Measurements from ENCODE around the gene ITSN1. TPM values are rescaled to one million over a fixed set of nuclear protein-coding genes. Genes with fewer than 3 reads are reported as not detected.

The ITSN1 gene
- total and polyA plus RNA-seq, 4 donors = 11.2 to 46.0 (median 19.8) TPM

DNA sequence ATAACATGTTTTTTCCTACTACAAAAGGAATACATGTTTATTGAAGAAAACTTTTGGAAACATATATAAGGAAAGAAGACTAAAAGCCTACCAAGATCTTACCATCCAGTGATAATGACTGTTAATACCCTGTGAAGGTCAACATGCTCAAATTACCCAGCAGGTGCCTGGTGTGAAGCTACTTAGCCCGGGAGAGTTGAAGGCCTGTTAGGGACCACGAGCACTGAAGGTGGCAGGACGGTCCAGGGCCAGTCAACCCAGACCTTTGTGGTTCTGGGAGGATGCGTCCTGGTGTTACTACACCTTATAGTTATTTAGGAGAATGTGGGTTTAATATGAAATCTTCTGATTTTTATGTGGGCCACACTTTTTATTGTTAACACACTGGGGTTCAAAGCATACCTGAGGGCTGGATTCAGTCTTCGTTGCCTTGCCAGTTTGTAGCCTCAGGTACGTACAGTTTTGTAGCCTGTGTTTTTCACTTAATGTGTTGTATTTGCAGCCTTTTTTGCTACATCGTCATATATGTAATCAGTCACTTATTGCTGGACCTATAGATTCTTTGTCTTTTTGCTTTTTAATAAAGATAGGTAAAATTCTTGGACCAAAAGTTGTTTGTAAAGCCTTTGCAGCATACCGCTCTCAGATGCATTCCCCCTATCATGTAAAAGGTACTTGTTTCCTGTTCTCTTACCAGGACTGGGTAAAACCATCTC, 9.8 kb downstream of the ITSN1 start:
- Histone ChIP-seq H3K4me1 (ENCODE audit: control insufficient read depth in 5 of 5, insufficient read depth in 5 of 5, low read length in 5 of 5) (peaks cover 0 to 12% (median 3%) of the 10 kb centered on the region in 5 donors), H3K9ac (ENCODE audit: insufficient read depth in 1 of 2, low read length in 2 of 2) (no peak overlapping the region), H3K27me3 (ENCODE audit: control insufficient read depth in 3 of 3, insufficient read depth in 3 of 3, low read length in 2 of 3) (no peaks in the 10 kb centered on the region), H3K4me3 (no peak overlapping the region), H3K9me3 (ENCODE audit: control insufficient read depth in 4 of 4, insufficient read depth in 3 of 4, low read length in 3 of 4) (no peaks in the 10 kb centered on the region), H3K36me3 (ENCODE audit: control insufficient read depth in 4 of 4, insufficient read depth in 4 of 4, low read length in 4 of 4) (no peaks in the 10 kb centered on the region), H3K27ac (ENCODE audit: low read depth in 1 of 2, low read length in 1 of 2) (no peak overlapping the region)
- WGBS, 2 donors = 93 to 94% methylated on average over 8 of the region's 8 CpGs
- ATAC-seq (ENCODE audit: insufficient read depth, low FRiP score) = no peak
- no peak for DNase-seq
- TF ChIP-seq, protein P1, sequence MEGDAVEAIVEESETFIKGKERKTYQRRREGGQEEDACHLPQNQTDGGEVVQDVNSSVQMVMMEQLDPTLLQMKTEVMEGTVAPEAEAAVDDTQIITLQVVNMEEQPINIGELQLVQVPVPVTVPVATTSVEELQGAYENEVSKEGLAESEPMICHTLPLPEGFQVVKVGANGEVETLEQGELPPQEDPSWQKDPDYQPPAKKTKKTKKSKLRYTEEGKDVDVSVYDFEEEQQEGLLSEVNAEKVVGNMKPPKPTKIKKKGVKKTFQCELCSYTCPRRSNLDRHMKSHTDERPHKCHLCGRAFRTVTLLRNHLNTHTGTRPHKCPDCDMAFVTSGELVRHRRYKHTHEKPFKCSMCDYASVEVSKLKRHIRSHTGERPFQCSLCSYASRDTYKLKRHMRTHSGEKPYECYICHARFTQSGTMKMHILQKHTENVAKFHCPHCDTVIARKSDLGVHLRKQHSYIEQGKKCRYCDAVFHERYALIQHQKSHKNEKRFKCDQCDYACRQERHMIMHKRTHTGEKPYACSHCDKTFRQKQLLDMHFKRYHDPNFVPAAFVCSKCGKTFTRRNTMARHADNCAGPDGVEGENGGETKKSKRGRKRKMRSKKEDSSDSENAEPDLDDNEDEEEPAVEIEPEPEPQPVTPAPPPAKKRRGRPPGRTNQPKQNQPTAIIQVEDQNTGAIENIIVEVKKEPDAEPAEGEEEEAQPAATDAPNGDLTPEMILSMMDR (IDR thresholded peaks at IDR 0.05; ENCODE audit: control extremely low read depth, extremely low read depth) = no peak

DNA sequence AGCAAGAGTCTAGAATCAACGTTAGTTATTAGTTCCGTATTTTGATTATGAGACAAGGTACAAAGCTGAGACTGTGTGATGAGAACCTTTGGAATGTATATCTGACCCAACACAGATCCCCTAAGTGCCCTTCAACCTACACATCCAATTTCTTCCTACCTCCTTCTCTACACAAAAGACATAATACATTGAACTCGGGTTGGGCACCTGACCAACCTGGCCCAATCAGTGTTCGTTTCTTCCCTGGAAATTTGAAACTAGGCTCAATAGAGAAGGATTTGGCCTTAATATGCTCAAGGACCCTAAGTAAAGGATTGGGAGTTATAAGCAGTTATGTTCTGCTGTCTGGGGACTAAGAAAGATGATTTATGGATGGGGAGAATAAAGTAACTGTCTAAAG, 12.1 kb downstream of the ITSN1 start:
- peaks cover 0 to 14% (median 9%) of the 10 kb centered on the region in 5 donors for H3K4me1 ChIP-seq (ENCODE audit: control insufficient read depth in 5 of 5, insufficient read depth in 5 of 5, low read length in 5 of 5)
- DNase-seq (no peak), ATAC-seq (ENCODE audit: insufficient read depth, low FRiP score) (no peak)
- H3K27me3 ChIP-seq (ENCODE audit: control insufficient read depth in 3 of 3, insufficient read depth in 3 of 3, low read length in 2 of 3) = no peaks in the 10 kb centered on the region
- H3K27ac ChIP-seq (ENCODE audit: low read depth in 1 of 2, low read length in 1 of 2) = no peak overlapping the region
- H3K36me3 ChIP-seq (ENCODE audit: control insufficient read depth in 4 of 4, insufficient read depth in 4 of 4, low read length in 4 of 4) = no peaks in the 10 kb centered on the region
- no peak overlapping the region for H3K9ac ChIP-seq (ENCODE audit: insufficient read depth in 1 of 2, low read length in 2 of 2)
- H3K4me3 ChIP-seq = no peak overlapping the region
- no peaks in the 10 kb centered on the region for H3K9me3 ChIP-seq (ENCODE audit: control insufficient read depth in 4 of 4, insufficient read depth in 3 of 4, low read length in 3 of 4)
- WGBS, 2 donors = 90 to 98% methylated on average over 4 of the region's 4 CpGs
- TF ChIP-seq, protein P1 (IDR thresholded peaks at IDR 0.05; ENCODE audit: control extremely low read depth, extremely low read depth) = no peak

DNA sequence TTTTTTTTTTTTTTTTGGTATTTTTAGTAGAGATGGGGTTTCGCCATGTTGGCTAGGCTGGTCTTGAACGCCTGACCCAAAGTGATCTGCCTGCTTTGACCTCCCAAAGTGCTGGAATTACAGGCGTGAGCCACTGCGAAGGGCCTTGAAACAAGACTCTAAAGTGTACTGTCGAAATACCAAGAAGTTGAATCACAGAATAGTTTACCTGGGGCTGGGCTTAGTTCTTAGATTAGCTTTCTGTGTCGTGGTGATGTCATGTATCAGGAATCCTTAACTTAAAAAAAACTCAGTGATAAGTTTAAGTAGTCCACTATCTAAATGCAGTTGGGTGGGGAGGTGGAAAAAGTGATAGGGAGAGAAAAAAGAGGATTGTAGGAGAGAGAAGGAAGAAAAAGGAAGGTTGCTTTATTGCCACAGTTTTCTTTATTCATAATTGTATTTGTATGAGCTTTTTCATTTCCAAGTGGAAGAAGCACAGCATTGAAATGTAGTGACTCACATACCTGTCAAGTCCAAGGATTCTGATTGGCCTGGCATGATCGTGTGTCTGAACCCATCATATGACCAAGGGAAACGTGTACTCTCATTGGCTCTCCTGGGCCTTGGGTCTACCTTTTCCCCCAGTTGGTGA, 13.4 kb downstream of the ITSN1 start:
- Histone ChIP-seq H3K4me1 (ENCODE audit: control insufficient read depth in 5 of 5, insufficient read depth in 5 of 5, low read length in 5 of 5) (peaks cover 0 to 20% (median 9%) of the 10 kb centered on the region in 5 donors), H3K4me3 (no peak overlapping the region), H3K27ac (ENCODE audit: low read depth in 1 of 2, low read length in 1 of 2) (peak overlapping the region in 1 of 2 donors; percentile 42), H3K27me3 (ENCODE audit: control insufficient read depth in 3 of 3, insufficient read depth in 3 of 3, low read length in 2 of 3) (no peaks in the 10 kb centered on the region), H3K9me3 (ENCODE audit: control insufficient read depth in 4 of 4, insufficient read depth in 3 of 4, low read length in 3 of 4) (peaks cover 0 to 1% (median 0%) of the 10 kb centered on the region in 4 donors), H3K9ac (ENCODE audit: insufficient read depth in 1 of 2, low read length in 2 of 2) (no peak overlapping the region), H3K36me3 (ENCODE audit: control insufficient read depth in 4 of 4, insufficient read depth in 4 of 4, low read length in 4 of 4) (no peaks in the 10 kb centered on the region)
- DNase-seq = peak; percentile 27 to 71 (median 44)
- peak; percentile 72 for ATAC-seq (ENCODE audit: insufficient read depth, low FRiP score)
- 65 to 83% methylated on average over 8 of the region's 8 CpGs for WGBS, 2 donors
- TF ChIP-seq, protein P1 (IDR thresholded peaks at IDR 0.05; ENCODE audit: control extremely low read depth, extremely low read depth) = no peak

Measured in lung (tissue), 12 donors.